ENCODE results near the gene NKX2-3. TPM values are rescaled to one million over a fixed set of nuclear protein-coding genes. Genes with fewer than 3 reads are reported as not detected.

The NKX2-3 gene
- total and polyA plus RNA-seq, 2 experiments from 2014 or later: 0.17 TPM; not detected in 1

DNA sequence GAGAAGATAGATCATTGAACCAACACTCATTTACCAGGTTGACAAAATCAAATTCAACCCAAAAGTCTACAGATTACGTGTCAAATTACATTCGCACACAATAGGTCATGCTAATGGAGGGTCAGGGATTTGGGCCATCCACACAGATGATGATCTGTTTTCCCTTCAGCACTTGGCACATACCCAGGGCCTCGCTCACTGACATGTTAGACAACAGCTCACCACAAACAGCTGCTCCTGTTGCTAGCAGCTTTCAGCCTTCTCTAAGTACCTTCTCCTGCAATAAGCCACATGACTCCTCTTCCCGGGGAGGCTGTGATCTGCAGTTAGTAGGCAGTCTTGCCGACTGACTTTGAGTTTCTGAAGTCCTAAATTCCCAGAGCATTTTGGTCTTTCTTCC lies 18.4 kb downstream of the NKX2-3 start:
- H3K79me2 ChIP-seq: no peaks in the 10 kb centered on the region
- no peak for TF ChIP-seq EZH2phosphoT487 (IDR thresholded peaks at IDR 0.05; ENCODE audit: low read depth, severe bottlenecking, unreplicated experiment)
- TF ChIP-seq EZH2 (IDR thresholded peaks at IDR 0.05; ENCODE audit: borderline replicate concordance): no peak
- TF ChIP-seq, protein P1, sequence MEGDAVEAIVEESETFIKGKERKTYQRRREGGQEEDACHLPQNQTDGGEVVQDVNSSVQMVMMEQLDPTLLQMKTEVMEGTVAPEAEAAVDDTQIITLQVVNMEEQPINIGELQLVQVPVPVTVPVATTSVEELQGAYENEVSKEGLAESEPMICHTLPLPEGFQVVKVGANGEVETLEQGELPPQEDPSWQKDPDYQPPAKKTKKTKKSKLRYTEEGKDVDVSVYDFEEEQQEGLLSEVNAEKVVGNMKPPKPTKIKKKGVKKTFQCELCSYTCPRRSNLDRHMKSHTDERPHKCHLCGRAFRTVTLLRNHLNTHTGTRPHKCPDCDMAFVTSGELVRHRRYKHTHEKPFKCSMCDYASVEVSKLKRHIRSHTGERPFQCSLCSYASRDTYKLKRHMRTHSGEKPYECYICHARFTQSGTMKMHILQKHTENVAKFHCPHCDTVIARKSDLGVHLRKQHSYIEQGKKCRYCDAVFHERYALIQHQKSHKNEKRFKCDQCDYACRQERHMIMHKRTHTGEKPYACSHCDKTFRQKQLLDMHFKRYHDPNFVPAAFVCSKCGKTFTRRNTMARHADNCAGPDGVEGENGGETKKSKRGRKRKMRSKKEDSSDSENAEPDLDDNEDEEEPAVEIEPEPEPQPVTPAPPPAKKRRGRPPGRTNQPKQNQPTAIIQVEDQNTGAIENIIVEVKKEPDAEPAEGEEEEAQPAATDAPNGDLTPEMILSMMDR (IDR thresholded peaks at IDR 0.05; ENCODE audit: poor library complexity): no peak
- no peak for DNase-seq (ENCODE audit: low spot score)
- no peaks in the 10 kb centered on the region for H3K4me1 ChIP-seq (ENCODE audit: insufficient read depth)
- WGBS (ENCODE audit: low lambda C conversion rate, missing lambda C conversion rate): 41% methylated on average over 5 of the region's 5 CpGs
- no peaks in the 10 kb centered on the region for H3K9me2 ChIP-seq (replicated peaks; ENCODE audit: insufficient read depth)
- H2AFZ ChIP-seq: no peak overlapping the region
- H3K27me3 ChIP-seq: peaks cover 90% of the 10 kb centered on the region
- H3K4me2 ChIP-seq: no peak overlapping the region
- no peak overlapping the region for H3K27ac ChIP-seq
- no peaks in the 10 kb centered on the region for H3K36me3 ChIP-seq (replicated peaks; ENCODE audit: insufficient read depth, low read depth)
- no peaks in the 10 kb centered on the region for H3K9me3 ChIP-seq (ENCODE audit: low read depth)
- H3K4me3 ChIP-seq: no peak overlapping the region
- H4K20me1 ChIP-seq (ENCODE audit: insufficient read depth, poor library complexity, severe bottlenecking): no peaks in the 10 kb centered on the region

DNA sequence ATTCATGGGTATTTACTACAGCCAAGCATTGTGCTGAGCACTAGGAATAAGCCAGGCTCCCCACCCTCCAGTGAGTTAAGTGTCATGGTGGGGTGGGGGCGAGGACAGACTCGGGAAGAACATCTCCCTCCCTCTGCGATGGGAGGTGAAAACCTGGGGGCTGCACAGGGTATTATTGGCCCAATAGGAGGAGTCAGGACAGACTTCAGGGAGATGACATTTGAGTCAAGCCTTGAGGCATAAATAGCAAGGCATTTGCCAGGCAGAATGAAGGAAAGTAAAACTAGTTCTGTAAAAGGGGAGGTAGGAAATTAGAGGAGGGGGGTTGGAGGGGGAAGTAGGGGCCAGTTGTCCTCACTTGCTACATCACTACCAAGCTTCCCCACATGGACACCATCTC lies 18.9 kb downstream of the NKX2-3 start:
- no peak for DNase-seq (ENCODE audit: low spot score)
- H3K4me2 ChIP-seq: no peak overlapping the region
- H3K36me3 ChIP-seq (replicated peaks; ENCODE audit: insufficient read depth, low read depth): no peaks in the 10 kb centered on the region
- H3K4me3 ChIP-seq: no peak overlapping the region
- no peaks in the 10 kb centered on the region for H3K4me1 ChIP-seq (ENCODE audit: insufficient read depth)
- no peaks in the 10 kb centered on the region for H3K9me3 ChIP-seq (ENCODE audit: low read depth)
- H3K27ac ChIP-seq: no peak overlapping the region
- no peak overlapping the region for H2AFZ ChIP-seq
- TF ChIP-seq EZH2phosphoT487 (IDR thresholded peaks at IDR 0.05; ENCODE audit: low read depth, severe bottlenecking, unreplicated experiment) (no peak), EZH2 (IDR thresholded peaks at IDR 0.05; ENCODE audit: borderline replicate concordance) (no peak)
- TF ChIP-seq, protein P1 (IDR thresholded peaks at IDR 0.05; ENCODE audit: poor library complexity): no peak
- H3K79me2 ChIP-seq: no peaks in the 10 kb centered on the region
- 27% methylated on average over 3 of the region's 3 CpGs for WGBS (ENCODE audit: low lambda C conversion rate, missing lambda C conversion rate)
- no peaks in the 10 kb centered on the region for H4K20me1 ChIP-seq (ENCODE audit: insufficient read depth, poor library complexity, severe bottlenecking)
- peaks cover 85% of the 10 kb centered on the region for H3K27me3 ChIP-seq
- no peaks in the 10 kb centered on the region for H3K9me2 ChIP-seq (replicated peaks; ENCODE audit: insufficient read depth)

DNA sequence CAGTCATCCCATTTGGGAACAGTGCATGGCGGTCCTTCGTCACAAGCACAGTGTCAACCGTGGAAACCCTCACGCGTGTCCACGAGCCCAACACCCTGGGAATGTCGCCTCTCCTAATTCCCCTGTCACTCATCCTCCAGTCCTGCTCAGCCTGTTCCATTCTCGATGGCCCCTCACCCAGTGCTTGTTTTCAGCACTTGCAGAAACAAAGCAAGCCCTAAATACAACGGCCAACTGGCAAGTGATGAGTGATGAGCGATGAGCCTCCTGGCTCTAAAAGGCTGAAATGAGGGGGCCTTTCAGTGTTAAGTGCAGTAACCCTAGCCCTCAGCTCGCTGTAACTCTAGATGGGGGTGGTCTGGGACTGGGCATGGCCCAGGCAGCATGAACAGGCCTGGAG lies 22.6 kb downstream of the NKX2-3 start:
- no peaks in the 10 kb centered on the region for H3K79me2 ChIP-seq
- H3K27ac ChIP-seq: no peak overlapping the region
- no peaks in the 10 kb centered on the region for H3K36me3 ChIP-seq (replicated peaks; ENCODE audit: insufficient read depth, low read depth)
- H3K4me2 ChIP-seq: no peak overlapping the region
- H3K27me3 ChIP-seq: peaks cover 63% of the 10 kb centered on the region
- H3K4me1 ChIP-seq (ENCODE audit: insufficient read depth): no peaks in the 10 kb centered on the region
- no peak for DNase-seq (ENCODE audit: low spot score)
- H3K9me3 ChIP-seq (ENCODE audit: low read depth): no peaks in the 10 kb centered on the region
- no peaks in the 10 kb centered on the region for H4K20me1 ChIP-seq (ENCODE audit: insufficient read depth, poor library complexity, severe bottlenecking)
- H3K4me3 ChIP-seq: no peak overlapping the region
- TF ChIP-seq EZH2phosphoT487 (IDR thresholded peaks at IDR 0.05; ENCODE audit: low read depth, severe bottlenecking, unreplicated experiment) (no peak), EZH2 (IDR thresholded peaks at IDR 0.05; ENCODE audit: borderline replicate concordance) (no peak)
- TF ChIP-seq, protein P1 (IDR thresholded peaks at IDR 0.05; ENCODE audit: poor library complexity): no peak
- no peak overlapping the region for H2AFZ ChIP-seq
- H3K9me2 ChIP-seq (replicated peaks; ENCODE audit: insufficient read depth): no peaks in the 10 kb centered on the region
- 66% methylated on average over 11 of the region's 11 CpGs for WGBS (ENCODE audit: low lambda C conversion rate, missing lambda C conversion rate)
